ENCODE data around the gene RABGGTA. TPM values are rescaled to one million over a fixed set of nuclear protein-coding genes. Genes with fewer than 3 reads are reported as not detected.

The RABGGTA gene
- total RNA-seq, 2 experiments from 2014 or later = 37.6 to 42.7 TPM

- intact Hi-C loops (cut with micrococcal nuclease) = no loop called here
- H3K27me3 Mint-ChIP-seq = no peaks in the 10 kb centered on the region
- H3K27ac Mint-ChIP-seq = no peak overlapping the region
- ATAC-seq (no peak), DNase-seq (no peak)
- TF ChIP-seq CTCF (IDR thresholded peaks at IDR 0.05) = no peak
- no peak overlapping the region for H3K4me3 Mint-ChIP-seq
- H3K4me1 Mint-ChIP-seq (ENCODE audit: low read depth) = peaks cover 8% of the 10 kb centered on the region
- ChIA-PET POLR2A (interaction anchor here (1.0 to 4.4 kb wide), 3 partner anchors 11 to 34 kb away, joined by 3 to 21 read pairs (median 4); partner anchors contain the start of gene RABGGTA), CTCF (interaction anchor here (3.8 to 27.8 kb wide), 2 partner anchors 12 to 46 kb away, joined by 16 to 873 read pairs; partner anchors contain the start of genes CIDEB, DHRS1, LTB4R and LTB4R2)
- H3K9me3 Mint-ChIP-seq = no peaks in the 10 kb centered on the region
- H3K36me3 Mint-ChIP-seq (ENCODE audit: low read depth) = no peaks in the 10 kb centered on the region
Measured at GRCh38 chr14:24254630-24255392, 16.6 kb downstream of the RABGGTA start.

GRCh38 chr14:24253936-24254335 lies 17.5 kb downstream of the RABGGTA start:
- Mint-ChIP-seq H3K4me1 (ENCODE audit: low read depth) (peaks cover 11% of the 10 kb centered on the region), H3K36me3 (ENCODE audit: low read depth) (no peaks in the 10 kb centered on the region), H3K27me3 (no peaks in the 10 kb centered on the region), H3K9me3 (no peaks in the 10 kb centered on the region), H3K4me3 (no peak overlapping the region), H3K27ac (no peak overlapping the region)
- ATAC-seq (no peak), DNase-seq (no peak)
- POLR2A ChIA-PET = no interaction called here
- CTCF ChIA-PET = interaction anchor here (0.8 to 27.8 kb wide), 3 partner anchors 11 to 47 kb away, joined by 3 to 873 read pairs (median 4); partner anchors contain the start of genes CIDEB, DHRS1, LTB4R and LTB4R2
- no peak for TF ChIP-seq CTCF (IDR thresholded peaks at IDR 0.05)
- intact Hi-C loops (cut with micrococcal nuclease) = no loop called here

- CTCF ChIA-PET = interaction anchor here (1.2 to 27.8 kb wide), 5 partner anchors 10 to 48 kb away, joined by 4 to 873 read pairs (median 17); partner anchors contain the start of genes CIDEB, DHRS1, LTB4R and LTB4R2
- Mint-ChIP-seq H3K4me1 (ENCODE audit: low read depth) (peaks cover 19% of the 10 kb centered on the region), H3K36me3 (ENCODE audit: low read depth) (no peaks in the 10 kb centered on the region), H3K4me3 (no peak overlapping the region), H3K27me3 (no peaks in the 10 kb centered on the region), H3K9me3 (no peaks in the 10 kb centered on the region), H3K27ac (no peak overlapping the region)
- intact Hi-C loops (cut with micrococcal nuclease) = no loop called here
- no peak for ATAC-seq
- no peak for DNase-seq
- no peak for TF ChIP-seq CTCF (IDR thresholded peaks at IDR 0.05)
- POLR2A ChIA-PET = interaction anchor here (0.8 to 1.2 kb wide), 4 partner anchors 13 to 171 kb away, joined by 3 to 5 read pairs (median 3); no protein-coding TSS in a partner anchor
Measured at GRCh38 chr14:24252289-24253124, 18.9 kb downstream of the RABGGTA start.

GRCh38 chr14:24251880-24252288 lies 19.5 kb downstream of the RABGGTA start:
- no peaks in the 10 kb centered on the region for H3K36me3 Mint-ChIP-seq (ENCODE audit: low read depth)
- TF ChIP-seq CTCF (IDR thresholded peaks at IDR 0.05) = no peak
- DNase-seq (no peak), ATAC-seq (no peak)
- no peak overlapping the region for H3K27ac Mint-ChIP-seq
- H3K4me3 Mint-ChIP-seq = no peak overlapping the region
- intact Hi-C loops (cut with micrococcal nuclease) = no loop called here
- ChIA-PET POLR2A (interaction anchor here (0.8 to 1.0 kb wide), 3 partner anchors 14 to 18 kb away, joined by 3 to 5 read pairs (median 3); no protein-coding TSS in a partner anchor), CTCF (interaction anchor here (1.0 to 27.8 kb wide), 5 partner anchors 9 to 49 kb away, joined by 3 to 873 read pairs (median 17); partner anchors contain the start of genes CIDEB, DHRS1, LTB4R and LTB4R2)
- no peaks in the 10 kb centered on the region for H3K27me3 Mint-ChIP-seq
- H3K4me1 Mint-ChIP-seq (ENCODE audit: low read depth) = peaks cover 22% of the 10 kb centered on the region
- no peaks in the 10 kb centered on the region for H3K9me3 Mint-ChIP-seq

All from activated CD8-positive, alpha-beta T cell treated with anti-CD3 and anti-CD28 coated beads for 36 hours (primary cell).